SK-N-DZ (cell line): ENCODE measurements around the gene GPC5.

Source experiments
- DNase-seq: peaks from one replicate; pipeline ENCODE4 v3.0.0-alpha.2; 2015; ENCODE audit warnings: low spot score

The GPC5 gene

GRCh38 chr13:91454666-91455065 lies 56.2 kb downstream of the GPC5 start:
- no peak for DNase-seq

DNA sequence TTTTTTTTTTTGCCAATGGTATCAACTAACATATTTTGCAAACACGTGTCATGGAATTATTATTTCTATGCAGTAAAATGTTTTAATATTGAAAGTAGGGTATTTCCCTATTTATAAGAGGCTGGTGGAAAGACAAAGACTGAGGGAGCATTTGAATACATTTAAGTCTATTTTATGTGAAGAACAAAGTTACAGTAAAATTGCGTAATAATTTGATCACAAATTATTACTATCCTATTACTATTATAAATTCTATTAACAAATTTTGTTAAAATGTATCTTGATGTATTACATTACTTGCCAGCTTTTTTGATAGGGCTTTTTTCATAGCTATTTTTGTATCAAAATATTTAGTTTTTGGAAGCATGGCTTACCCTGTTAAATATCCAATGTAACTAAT lies 58.4 kb downstream of the GPC5 start:
- no peak for DNase-seq

GRCh38 chr13:91459485-91459884 lies 61.1 kb downstream of the GPC5 start:
- no peak for DNase-seq

DNA sequence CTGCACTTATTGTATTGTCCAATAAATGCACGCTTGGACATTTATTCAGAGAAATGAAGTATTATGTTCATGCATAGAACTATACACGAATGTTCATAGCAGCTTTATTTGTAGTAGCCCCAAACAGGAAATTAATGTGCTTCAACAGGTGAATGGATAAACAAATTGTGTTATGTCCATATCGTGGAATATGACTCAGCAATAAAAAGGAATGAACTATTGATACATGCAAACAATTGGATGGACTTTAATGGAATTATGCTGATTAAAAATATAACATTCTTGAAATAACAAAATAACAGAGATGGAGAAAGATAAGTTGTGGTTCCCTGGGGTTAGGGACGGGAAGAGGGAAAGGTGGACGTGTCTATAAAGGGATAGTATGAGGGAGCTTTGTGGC lies 65.9 kb downstream of the GPC5 start:
- DNase-seq: no peak

GRCh38 chr13:91467236-91467635 lies 68.8 kb downstream of the GPC5 start:
- no peak for DNase-seq

DNA sequence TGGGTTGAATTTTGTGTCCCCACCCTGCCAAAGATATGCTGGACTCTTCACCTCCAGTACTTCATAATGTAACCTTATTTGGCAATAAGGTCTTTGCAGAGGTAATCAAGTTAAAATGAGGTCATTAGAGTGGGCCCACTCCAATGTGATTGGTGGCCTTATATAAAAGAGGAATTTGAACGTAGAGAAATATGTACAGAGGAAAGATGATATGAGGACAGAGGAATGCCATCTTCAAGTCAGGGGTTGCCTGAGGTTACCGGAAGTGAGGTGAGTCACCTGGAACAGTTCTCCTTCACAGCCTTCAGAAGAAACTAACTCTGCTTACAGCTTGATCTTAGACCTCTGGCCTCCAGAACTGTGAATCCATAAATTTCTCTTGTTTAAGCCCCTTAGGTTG lies 69.9 kb downstream of the GPC5 start:
- DNase-seq: no peak

DNA sequence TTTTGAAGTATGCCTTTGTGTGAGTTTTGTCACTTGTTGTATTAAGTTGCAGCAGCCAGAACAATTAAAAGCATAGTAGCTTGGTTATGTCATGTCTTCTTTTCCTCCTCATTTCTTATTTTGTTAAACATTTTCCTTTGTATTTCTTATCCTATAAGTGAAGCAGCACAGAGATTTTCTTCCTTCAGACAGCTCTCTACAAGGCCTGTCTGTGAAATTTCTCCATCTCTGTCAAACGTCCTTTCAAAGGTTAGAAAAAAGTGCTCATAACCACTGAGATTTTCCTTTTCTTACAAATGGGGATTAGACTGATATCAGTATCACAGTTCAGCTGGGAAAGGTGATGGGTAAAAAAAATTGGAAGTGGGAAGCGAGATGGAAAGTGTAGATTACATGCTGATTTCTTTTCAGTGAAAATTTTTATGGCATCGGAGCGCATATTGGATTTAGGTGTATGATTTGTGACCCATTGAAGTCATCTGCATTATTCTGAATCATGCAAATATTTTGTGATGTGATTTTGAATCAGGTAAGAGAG lies 71.7 kb downstream of the GPC5 start:
- DNase-seq: no peak

- DNase-seq: no peak
Measured at GRCh38 chr13:91470681-91471080, 72.3 kb downstream of the GPC5 start.

- peak; percentile 58 for DNase-seq
Measured at GRCh38 chr13:91482427-91482826, 84.0 kb downstream of the GPC5 start.

GRCh38 chr13:91491980-91492379 lies 93.6 kb downstream of the GPC5 start:
- no peak for DNase-seq

DNA sequence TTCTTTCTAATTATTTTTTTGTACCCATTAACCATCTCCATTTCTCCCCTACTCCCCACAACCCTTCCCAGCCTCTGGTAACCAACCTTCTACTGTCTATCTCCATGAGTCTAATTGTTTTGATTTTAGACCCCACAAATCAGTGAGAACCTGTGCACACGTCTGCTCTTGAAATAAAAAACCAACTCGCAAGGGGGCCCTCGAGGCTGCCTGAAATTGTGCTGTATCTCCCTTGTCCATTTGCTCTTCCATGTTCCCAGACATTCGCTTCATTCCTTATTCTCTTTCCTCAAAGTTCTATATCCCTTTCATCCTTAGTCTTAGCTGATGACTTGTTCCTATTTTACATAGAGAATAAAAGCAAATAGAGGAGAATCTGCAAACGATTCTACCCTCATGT lies 95.0 kb downstream of the GPC5 start:
- no peak for DNase-seq

DNA sequence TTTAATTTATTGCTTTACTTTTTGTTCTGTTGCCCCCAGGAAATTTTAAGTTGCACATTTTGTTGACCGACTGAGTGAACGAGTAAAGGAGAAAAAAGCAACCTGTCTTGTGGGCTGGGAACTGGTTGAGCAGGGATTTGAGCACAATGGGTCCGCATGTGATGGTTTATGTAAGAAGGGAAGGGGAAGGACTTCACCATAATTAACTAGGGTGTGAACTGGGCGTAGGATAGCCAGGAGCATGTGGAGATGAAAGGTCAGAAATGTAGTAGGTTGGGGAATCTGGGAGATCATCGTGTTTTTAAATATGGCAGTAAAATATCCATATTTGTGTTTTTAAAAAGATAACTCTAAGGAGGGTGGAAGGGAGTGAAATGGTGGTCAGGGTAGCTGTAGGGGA lies 99.9 kb downstream of the GPC5 start:
- no peak for DNase-seq

DNA sequence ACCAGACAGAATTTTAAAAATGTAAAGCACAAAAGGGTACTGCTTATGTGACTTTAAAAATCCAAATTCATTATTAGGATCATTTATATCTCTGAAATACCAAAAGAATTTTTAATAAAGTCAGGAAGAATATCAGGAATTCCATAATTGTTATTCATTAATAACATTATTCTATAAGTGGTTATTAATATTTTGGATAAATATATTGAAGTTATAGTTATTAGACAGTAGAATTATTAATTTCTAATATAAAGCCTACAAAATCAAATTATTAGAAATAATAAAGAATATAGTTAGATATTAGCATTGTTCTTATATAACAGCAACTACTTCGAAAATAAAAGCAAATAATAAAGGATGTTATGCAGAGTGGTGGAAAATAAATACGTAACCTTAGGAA lies 105.8 kb downstream of the GPC5 start:
- no peak for DNase-seq

DNA sequence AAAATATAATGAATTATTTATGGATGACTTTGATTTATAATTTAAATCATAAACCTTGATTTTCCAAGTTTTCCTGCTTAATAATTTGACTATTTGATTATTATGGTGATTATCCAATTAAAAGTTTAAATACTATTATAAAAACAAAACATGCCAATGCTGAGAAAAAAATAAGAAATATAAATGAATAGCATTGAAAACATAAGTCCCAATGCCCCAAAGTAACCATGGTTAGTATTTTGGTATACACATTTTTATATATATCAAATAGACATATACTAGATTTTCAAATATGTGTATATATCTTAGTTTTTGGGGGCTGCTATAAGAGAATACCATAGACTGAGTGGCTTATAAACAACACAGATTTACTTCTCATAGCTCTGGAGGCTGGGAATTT lies 108.3 kb downstream of the GPC5 start:
- no peak for DNase-seq

DNA sequence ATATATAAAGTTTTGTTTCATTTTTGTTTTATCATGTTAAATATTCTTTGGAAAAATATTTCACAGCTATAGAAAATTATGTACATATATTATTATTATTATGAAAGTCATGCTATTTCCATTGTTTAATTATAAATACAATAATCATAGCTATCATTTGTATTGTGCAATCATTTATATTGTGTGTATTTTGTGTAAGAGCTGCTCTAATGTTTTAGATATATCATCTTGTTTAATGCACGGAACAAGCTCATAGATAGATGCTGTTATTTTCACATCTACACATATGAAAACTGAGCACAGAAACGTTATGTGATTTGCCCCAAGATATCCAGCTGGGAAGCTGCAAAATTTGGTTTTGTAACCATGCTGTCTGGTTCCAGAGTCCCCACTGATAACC lies 111.6 kb downstream of the GPC5 start:
- DNase-seq: no peak

DNA sequence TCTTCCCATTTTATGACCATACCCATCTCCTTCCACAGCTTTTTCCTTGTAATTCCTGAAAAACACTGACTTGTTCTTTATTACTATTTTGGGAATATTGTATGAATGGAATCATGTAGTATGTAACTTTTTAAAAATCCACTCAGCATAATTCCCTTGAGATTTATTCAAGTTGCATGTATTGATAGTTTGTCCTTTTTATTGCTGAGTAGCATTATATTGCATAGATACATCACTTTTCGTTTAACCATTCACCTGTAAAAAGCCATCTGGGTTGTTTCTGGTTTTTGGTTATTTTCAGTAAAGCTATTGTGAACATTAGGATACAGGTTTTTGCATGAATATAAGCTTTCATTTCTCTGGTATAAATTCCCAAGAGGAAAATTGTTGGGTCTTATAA lies 115.4 kb downstream of the GPC5 start:
- DNase-seq: no peak

DNA sequence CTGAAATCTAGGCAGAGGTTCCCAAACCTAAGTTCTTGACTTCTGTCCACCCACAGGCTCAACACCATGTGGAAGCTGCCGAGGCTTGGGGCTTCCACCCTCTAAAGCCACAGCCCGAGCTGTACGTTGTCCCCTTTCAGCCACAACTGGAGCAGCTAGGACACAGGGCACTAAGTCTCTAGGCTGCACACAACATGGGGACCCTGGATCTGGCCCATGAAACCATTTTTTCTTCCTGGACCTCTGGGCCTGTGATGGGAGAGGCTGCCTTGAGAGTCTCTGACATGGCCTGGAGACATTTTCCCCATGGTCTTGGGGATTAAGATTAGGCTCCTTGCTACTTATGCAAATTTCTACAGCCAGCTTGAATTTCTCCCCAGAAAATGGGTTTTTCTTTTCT lies 118.4 kb downstream of the GPC5 start:
- DNase-seq: no peak

DNA sequence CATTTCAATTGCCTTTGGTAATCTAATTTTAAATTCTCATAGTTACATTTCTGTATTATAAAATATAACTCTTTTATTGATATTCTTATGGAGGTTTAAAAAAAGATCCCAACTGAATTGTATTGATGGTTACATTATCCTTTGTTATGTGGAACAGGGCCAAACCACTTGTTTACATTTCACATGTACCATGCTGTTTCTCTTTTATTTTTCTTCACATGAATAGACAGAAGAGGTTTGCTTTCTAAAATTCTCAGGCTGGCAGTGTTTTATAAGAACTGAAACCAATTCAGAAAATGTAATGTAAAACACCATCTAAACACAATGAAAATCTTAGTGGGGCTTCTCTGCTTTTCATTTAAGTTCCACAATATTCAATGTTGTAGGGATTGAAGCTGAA lies 122.5 kb downstream of the GPC5 start:
- DNase-seq: no peak

GRCh38 chr13:91523116-91523515 lies 124.7 kb downstream of the GPC5 start:
- no peak for DNase-seq

GRCh38 chr13:91526543-91527033 lies 128.2 kb downstream of the GPC5 start:
- DNase-seq: no peak

GRCh38 chr13:91529739-91530482 lies 131.5 kb downstream of the GPC5 start:
- peak; percentile 8 for DNase-seq

DNA sequence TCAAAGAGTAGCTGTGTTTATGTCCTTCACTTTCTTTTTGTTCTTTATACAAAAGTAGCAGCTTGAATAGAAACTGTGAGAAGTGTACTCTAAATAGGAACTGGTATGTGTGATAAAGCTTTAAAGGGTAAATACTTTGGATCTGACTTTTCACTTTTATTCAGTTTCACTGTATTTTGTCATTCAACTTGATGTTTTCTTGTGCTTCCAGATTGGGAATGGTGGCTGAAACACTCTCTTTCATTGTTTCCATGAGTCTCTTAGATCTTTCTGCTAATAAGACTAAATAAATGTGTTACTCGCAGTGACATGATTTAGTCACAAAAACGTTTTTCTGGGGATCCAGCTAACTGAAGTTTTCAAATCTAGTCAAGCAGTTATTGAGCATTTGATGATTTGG lies 133.2 kb downstream of the GPC5 start:
- no peak for DNase-seq

GRCh38 chr13:91533354-91533753 lies 134.9 kb downstream of the GPC5 start:
- DNase-seq: no peak

- no peak for DNase-seq
Measured at GRCh38 chr13:91534996-91535395, 136.6 kb downstream of the GPC5 start.
